ENCODE measurements around the gene GIGYF1. TPM values are rescaled to one million over a fixed set of nuclear protein-coding genes. Genes with fewer than 3 reads are reported as not detected.

The GIGYF1 gene
- total and polyA plus RNA-seq, 8 donors = 28.3 to 57.7 (median 39.7) TPM

DNA sequence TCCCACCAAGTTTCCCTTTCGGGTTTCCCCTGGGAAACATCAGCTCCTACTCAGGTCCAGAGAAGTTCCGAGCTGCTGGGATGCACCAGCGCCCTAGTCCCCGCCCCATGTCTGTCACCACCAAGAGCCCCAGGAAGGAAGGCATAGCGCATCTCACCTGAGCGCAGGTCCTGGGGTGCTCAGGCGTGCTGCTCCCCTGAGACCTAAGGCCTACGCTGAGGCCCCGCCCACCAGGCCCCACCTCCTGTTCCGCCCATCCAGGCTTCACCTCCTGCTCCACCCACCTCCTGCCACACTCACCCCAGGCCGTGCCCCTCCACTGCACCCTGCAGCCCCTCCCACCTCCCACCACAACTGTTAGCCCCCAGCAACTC, 51.5 kb downstream of the GIGYF1 start:
- ATAC-seq (peak; percentile 24), DNase-seq (no peak)
- Histone ChIP-seq H3K4me3 (no peak overlapping the region), H3K36me3 (no peaks in the 10 kb centered on the region), H3K27ac (no peak overlapping the region), H3K27me3 (peaks cover 0 to 68% of the 10 kb centered on the region in 2 donors), H3K4me1 (no peaks in the 10 kb centered on the region), H3K9me3 (no peaks in the 10 kb centered on the region)
- intact Hi-C loops (cut with DNase I) = no loop called here
- TF ChIP-seq, protein P1, sequence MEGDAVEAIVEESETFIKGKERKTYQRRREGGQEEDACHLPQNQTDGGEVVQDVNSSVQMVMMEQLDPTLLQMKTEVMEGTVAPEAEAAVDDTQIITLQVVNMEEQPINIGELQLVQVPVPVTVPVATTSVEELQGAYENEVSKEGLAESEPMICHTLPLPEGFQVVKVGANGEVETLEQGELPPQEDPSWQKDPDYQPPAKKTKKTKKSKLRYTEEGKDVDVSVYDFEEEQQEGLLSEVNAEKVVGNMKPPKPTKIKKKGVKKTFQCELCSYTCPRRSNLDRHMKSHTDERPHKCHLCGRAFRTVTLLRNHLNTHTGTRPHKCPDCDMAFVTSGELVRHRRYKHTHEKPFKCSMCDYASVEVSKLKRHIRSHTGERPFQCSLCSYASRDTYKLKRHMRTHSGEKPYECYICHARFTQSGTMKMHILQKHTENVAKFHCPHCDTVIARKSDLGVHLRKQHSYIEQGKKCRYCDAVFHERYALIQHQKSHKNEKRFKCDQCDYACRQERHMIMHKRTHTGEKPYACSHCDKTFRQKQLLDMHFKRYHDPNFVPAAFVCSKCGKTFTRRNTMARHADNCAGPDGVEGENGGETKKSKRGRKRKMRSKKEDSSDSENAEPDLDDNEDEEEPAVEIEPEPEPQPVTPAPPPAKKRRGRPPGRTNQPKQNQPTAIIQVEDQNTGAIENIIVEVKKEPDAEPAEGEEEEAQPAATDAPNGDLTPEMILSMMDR (IDR thresholded peaks at IDR 0.05) = no peak

DNA sequence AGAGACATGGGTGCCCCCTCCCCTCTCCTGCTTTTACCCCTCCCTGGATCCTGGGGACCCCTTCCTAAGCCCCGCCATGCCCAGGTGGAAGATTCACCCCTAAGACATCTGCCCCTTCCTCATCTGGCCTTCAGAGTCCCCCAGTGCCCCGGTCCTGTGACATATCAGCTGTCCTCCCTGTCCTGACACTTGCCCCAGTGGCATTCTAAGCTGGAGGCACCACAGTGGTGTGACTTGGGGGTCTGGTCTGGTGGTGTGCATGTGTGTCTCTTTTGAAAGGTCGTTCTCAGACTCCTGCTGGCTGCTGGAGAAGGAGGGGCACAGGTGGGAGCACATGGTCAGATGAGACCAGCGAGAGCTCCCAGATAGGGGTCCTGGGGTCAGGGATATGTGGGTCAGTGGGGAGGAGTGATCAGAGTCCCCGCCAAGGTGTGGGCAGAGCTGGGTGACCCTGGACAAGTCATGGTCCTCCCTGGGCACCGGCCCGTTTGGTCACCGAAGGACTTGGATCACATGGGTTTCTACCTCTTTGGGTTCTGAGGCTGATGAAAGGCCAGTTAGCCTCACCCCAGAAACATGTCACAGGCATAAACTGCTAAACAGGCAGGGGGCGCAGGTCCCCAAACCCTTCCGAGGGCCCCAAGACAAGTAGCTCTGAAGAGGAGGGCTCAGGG, 52.1 kb downstream of the GIGYF1 start:
- H3K9me3 ChIP-seq = no peaks in the 10 kb centered on the region
- ATAC-seq (no peak), DNase-seq (no peak)
- intact Hi-C loops (cut with DNase I) = no loop called here
- TF ChIP-seq, protein P1 (IDR thresholded peaks at IDR 0.05) = no peak
- H3K27me3 ChIP-seq = peaks cover 0 to 63% of the 10 kb centered on the region in 2 donors
- no peak overlapping the region for H3K27ac ChIP-seq
- no peaks in the 10 kb centered on the region for H3K36me3 ChIP-seq
- no peaks in the 10 kb centered on the region for H3K4me1 ChIP-seq
- H3K4me3 ChIP-seq = no peak overlapping the region

DNA sequence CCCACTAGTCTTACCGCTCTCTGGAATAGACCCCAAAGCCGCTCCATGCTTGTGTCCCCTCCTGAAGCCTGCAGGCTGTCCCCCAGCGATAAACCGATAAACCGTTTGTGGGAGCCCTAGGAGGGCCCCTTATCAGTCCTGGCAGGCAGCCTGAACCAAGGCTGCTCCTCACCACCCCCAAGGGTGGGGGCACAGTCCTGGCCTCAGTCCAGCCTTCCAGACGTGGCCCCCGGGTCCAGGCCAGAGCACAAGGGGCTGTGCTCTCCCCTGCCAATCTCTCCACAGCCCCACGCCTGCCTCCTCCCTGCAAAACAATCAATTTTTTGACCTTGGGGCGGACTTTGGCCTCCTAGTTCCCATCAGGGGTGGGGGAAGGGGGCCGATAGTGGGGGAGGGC, 52.6 kb downstream of the GIGYF1 start, which contains the start of gene TFR2:
TSS of gene TFR2 (minus strand) at position 90 of the 397 bp plus-strand sequence. CDS start at position 47, 43 bp downstream.
- intact Hi-C loops (cut with DNase I) = no loop called here
- TF ChIP-seq, protein P1 (IDR thresholded peaks at IDR 0.05) = no peak
- DNase-seq (no peak), ATAC-seq (no peak)
- Histone ChIP-seq H3K36me3 (no peaks in the 10 kb centered on the region), H3K4me1 (no peaks in the 10 kb centered on the region), H3K27me3 (peaks cover 0 to 58% of the 10 kb centered on the region in 2 donors), H3K9me3 (no peaks in the 10 kb centered on the region), H3K4me3 (no peak within 1 kb of the TSS), H3K27ac (no peak within 1 kb of the TSS)

DNA sequence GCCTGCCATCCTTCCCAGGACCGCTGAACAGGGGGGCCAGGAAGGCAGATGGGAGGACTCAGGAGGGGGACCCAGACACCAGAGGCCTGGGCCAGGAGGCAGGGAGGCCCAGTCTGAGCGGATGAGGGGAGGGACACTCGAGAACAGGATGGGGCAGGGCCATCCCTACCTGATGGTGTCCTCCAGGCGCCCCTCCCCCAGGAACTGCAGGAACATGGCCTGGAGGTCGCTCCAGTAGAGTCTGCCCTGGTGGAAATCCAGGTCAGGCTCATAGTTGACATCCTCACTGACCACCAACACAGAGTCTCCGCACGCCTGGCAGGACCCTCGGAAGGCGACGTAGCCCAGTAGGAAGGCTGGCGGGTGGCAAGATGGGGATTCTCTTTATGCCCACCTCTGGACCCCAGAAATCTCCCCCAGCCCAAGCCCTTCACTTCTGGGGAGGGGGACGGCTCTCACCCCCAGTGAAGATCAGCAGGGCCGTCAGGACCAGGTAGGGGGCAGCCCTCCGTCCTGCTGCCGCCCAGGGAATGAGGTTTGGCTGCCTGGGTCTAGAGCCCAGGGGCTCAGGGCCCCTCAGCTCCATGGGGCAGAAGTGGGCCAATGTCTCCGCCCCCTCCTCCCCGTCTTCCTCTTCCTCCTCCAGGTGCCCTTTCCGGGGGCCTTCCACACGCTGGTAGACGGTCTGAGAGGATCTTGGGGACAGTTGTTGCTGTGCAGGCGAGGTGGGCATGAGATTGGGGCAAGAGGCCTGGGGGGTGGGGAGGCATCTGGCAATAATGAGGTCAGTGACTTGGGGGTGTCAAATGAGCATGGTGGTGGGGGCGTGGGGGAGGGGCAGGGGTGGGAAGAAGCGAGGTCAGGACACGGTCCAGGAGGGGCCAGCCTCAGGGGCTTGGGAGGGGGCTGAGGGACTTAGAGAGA, 53.3 kb downstream of the GIGYF1 start:
- Histone ChIP-seq H3K36me3 (no peaks in the 10 kb centered on the region), H3K4me1 (no peaks in the 10 kb centered on the region), H3K27me3 (peaks cover 0 to 51% of the 10 kb centered on the region in 2 donors), H3K9me3 (no peaks in the 10 kb centered on the region), H3K4me3 (no peak overlapping the region), H3K27ac (no peak overlapping the region)
- intact Hi-C loops (cut with DNase I) = no loop called here
- TF ChIP-seq, protein P1 (IDR thresholded peaks at IDR 0.05) = no peak
- no peak for DNase-seq
- ATAC-seq = no peak

DNA sequence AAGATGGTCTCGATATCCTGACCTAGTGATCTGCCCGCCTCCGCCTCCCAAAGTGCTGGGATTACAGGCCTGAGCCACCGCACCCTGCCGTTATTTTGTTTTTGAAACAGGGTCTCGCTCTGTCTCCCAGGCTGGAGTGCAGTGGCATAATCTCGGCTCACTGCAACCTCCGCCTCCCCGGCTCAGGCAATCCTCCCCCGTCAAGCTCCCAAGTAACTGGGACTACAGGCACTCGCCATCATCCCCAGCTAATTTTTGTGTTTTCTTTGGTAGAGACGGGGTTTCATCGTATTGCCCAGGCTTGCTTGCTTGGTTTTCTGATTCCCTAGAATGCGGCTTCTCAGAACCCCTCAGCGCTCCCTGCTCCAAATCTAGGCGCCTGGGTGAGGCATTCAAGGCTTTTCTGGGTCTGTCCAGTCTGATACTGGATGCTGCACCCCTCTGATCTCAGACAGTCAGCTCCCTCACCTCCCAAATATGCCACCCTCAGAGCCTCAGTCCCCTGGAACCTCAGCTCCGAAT, 54.0 kb downstream of the GIGYF1 start:
- Histone ChIP-seq H3K27me3 (peaks cover 0 to 48% of the 10 kb centered on the region in 2 donors), H3K36me3 (no peaks in the 10 kb centered on the region), H3K4me3 (no peak overlapping the region), H3K9me3 (no peaks in the 10 kb centered on the region), H3K4me1 (no peaks in the 10 kb centered on the region), H3K27ac (no peak overlapping the region)
- TF ChIP-seq, protein P1 (IDR thresholded peaks at IDR 0.05) = no peak
- intact Hi-C loops (cut with DNase I) = no loop called here
- DNase-seq = no peak
- ATAC-seq = no peak
